Measurements from ENCODE around the gene KCNS1. TPM values are rescaled to one million over a fixed set of nuclear protein-coding genes. Genes with fewer than 3 reads are reported as not detected.

KCNS1 gene
- total and polyA plus RNA-seq, 8 donors: 0.30 TPM; not detected in 7

DNA sequence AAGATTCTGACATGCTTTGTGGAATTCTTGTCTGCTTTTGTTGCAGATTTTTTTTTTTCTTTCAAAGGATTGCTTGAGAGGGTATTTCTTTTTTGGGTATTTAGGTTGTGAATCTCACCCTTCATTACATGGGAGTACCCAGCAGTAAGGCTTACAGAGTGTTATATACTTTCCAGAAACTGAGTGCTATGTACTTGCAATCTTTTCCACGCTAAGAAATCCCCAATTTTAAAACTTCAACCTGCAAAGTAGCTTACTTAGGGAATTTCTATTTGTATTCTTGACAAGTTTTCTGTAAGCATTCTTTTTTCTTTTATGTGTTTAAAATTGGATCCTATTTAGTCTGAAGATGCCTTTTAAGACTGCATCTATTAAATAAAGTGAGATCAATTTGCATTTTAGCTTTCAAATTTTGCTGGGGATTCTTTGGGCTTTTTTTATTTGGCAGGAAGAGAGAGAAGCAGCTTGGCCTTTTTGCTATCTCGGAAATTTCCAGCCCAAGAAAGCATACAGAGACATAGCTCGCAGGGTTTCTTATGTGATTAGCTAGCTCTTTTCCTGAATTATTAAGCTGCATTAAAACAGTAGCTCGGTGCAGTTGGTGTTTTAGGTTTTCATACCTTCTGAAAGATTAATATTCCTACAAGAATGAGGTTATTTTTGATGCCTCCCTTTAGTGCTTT, 42.6 kb downstream of the KCNS1 start:
- TF ChIP-seq POLR2A (IDR thresholded peaks at IDR 0.05) (no peak), POLR2AphosphoS5 (IDR thresholded peaks at IDR 0.05) (no peak), EP300 (IDR thresholded peaks at IDR 0.05) (no peak)
- TF ChIP-seq, protein P1, sequence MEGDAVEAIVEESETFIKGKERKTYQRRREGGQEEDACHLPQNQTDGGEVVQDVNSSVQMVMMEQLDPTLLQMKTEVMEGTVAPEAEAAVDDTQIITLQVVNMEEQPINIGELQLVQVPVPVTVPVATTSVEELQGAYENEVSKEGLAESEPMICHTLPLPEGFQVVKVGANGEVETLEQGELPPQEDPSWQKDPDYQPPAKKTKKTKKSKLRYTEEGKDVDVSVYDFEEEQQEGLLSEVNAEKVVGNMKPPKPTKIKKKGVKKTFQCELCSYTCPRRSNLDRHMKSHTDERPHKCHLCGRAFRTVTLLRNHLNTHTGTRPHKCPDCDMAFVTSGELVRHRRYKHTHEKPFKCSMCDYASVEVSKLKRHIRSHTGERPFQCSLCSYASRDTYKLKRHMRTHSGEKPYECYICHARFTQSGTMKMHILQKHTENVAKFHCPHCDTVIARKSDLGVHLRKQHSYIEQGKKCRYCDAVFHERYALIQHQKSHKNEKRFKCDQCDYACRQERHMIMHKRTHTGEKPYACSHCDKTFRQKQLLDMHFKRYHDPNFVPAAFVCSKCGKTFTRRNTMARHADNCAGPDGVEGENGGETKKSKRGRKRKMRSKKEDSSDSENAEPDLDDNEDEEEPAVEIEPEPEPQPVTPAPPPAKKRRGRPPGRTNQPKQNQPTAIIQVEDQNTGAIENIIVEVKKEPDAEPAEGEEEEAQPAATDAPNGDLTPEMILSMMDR (IDR thresholded peaks at IDR 0.05): no peak
- intact Hi-C loops (cut with DNase I; ENCODE audit: low total_unique reads): no loop called here

GRCh38 chr20:45056473-45057173, 44.3 kb downstream of the KCNS1 start:
- intact Hi-C loops (cut with DNase I; ENCODE audit: low total_unique reads): no loop called here

More for the DNA sequence above, 42.6 kb downstream of the KCNS1 start:
- Histone ChIP-seq H3K4me3 (no peak overlapping the region), H3K27ac (no peak overlapping the region), H3K4me1 (peaks cover 0 to 27% (median 7%) of the 10 kb centered on the region in 4 donors), H3K27me3 (no peaks in the 10 kb centered on the region), H3K9me3 (no peaks in the 10 kb centered on the region), H3K36me3 (peaks cover 0 to 43% (median 14%) of the 10 kb centered on the region in 4 donors)
- no peak for DNase-seq
- 75 to 86% (median 80%) methylated on average over 4 of the region's 4 CpGs for whole genome bisulfite sequencing, 5 donors

GRCh38 chr20:45055056-45055455, 45.9 kb downstream of the KCNS1 start:
- DNase-seq: no peak
- Histone ChIP-seq H3K9me3 (no peaks in the 10 kb centered on the region), H3K36me3 (peaks cover 0 to 41% (median 15%) of the 10 kb centered on the region in 4 donors), H3K27ac (no peak overlapping the region), H3K4me3 (no peak overlapping the region), H3K4me1 (peaks cover 0 to 38% (median 12%) of the 10 kb centered on the region in 4 donors), H3K27me3 (no peaks in the 10 kb centered on the region)
- intact Hi-C loops (cut with DNase I; ENCODE audit: low total_unique reads): no loop called here
- TF ChIP-seq, protein P1 (IDR thresholded peaks at IDR 0.05): no peak
- no peak for TF ChIP-seq POLR2A (IDR thresholded peaks at IDR 0.05)
- TF ChIP-seq POLR2AphosphoS5 (IDR thresholded peaks at IDR 0.05): no peak
- TF ChIP-seq EP300 (IDR thresholded peaks at IDR 0.05): no peak
- 87 to 94% (median 92%) methylated on average over 4 of the region's 4 CpGs for WGBS, 5 donors

More at GRCh38 chr20:45056473-45057173, 44.3 kb downstream of the KCNS1 start:
- Histone ChIP-seq H3K36me3 (peaks cover 0 to 41% (median 15%) of the 10 kb centered on the region in 4 donors), H3K27me3 (no peaks in the 10 kb centered on the region), H3K27ac (no peak overlapping the region), H3K4me1 (peaks cover 0 to 35% (median 12%) of the 10 kb centered on the region in 4 donors), H3K9me3 (no peaks in the 10 kb centered on the region), H3K4me3 (no peak overlapping the region)
- DNase-seq: no peak
- WGBS, 5 donors: 40 to 59% (median 49%) methylated on average over 8 of the region's 8 CpGs
- TF ChIP-seq EP300 (IDR thresholded peaks at IDR 0.05) (no peak), POLR2A (IDR thresholded peaks at IDR 0.05) (no peak), POLR2AphosphoS5 (IDR thresholded peaks at IDR 0.05) (no peak)
- TF ChIP-seq, protein P1 (IDR thresholded peaks at IDR 0.05): no peak

DNA sequence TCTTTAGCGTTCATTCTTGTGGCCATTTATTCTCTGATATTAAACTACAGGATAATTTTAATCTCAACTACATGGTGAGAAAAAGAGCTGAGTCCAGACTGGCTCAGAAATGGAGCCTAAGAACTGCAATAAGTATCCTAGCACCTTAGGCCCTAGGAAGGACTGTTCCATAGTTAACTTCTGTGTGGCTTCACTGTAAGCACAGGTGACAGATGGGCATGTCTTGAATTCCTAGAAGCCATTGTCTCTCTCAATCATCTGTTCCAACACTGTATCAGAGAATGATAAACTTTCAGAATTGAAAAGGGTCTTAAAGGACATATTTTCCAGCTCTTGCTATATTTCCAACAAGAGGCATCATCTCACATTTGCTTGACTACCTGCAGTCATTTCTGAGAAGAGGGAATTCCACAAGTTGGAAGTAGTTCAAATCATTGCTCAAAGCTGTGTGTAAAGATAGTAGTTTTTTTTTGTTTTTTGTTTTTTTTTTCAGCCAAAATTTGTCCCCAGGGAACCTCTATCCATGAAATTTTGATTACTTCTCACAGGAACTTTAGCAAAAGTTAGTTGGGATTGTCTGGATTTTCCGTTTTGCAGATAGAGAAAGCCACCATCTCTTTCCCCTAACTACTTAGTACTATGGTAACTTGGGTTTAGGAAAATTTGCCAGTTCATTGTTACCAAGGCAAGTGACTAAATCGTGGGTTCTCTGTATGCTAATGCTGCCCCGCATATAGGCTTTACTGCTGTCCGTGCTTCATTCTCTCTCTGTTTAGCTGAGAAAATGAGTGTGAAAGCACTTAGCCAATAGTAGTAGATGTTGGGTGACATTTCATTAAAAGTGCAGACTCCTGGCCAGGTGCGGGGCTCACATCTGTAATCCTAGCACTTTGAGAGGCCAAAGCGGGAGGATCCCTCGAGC, 47.2 kb downstream of the KCNS1 start:
- 76 to 90% (median 86%) methylated on average over 8 of the region's 8 CpGs for WGBS, 5 donors
- no peak overlapping the region for H3K4me3 ChIP-seq
- no peaks in the 10 kb centered on the region for H3K27me3 ChIP-seq
- intact Hi-C loops (cut with DNase I; ENCODE audit: low total_unique reads): no loop called here
- H3K9me3 ChIP-seq: no peaks in the 10 kb centered on the region
- peaks cover 0 to 44% (median 12%) of the 10 kb centered on the region in 4 donors for H3K4me1 ChIP-seq
- H3K27ac ChIP-seq: no peak overlapping the region
- no peak for DNase-seq
- TF ChIP-seq POLR2A (IDR thresholded peaks at IDR 0.05): no peak
- no peak for TF ChIP-seq EP300 (IDR thresholded peaks at IDR 0.05)
- no peak for TF ChIP-seq POLR2AphosphoS5 (IDR thresholded peaks at IDR 0.05)
- TF ChIP-seq, protein P1 (IDR thresholded peaks at IDR 0.05): no peak
- peaks cover 0 to 48% (median 15%) of the 10 kb centered on the region in 4 donors for H3K36me3 ChIP-seq

All from stomach (tissue), 9 donors.